Choroid plexus epithelial cell (primary cell): Measurements from ENCODE around the gene SLC12A1.
"Not testable (repeated sequence)": the region's sequence is repeated elsewhere in the genome, so short reads cannot be mapped to it uniquely, and the experiment has no call there.

Experiments
- DNase-seq: peaks from one replicate; pipeline ENCODE4 v3.0.0-alpha.2; 2010; ENCODE audit warnings: low read depth
- H3K4me3 ChIP-seq: 2 replicates; pipeline ENCODE4 v1.5.1; 2011; ENCODE audit warnings: low read depth, mild to moderate bottlenecking, control low read depth, low read length, moderate library complexity
- TF ChIP-seq, protein P1 (sequence below): conservative IDR thresholded peaks from 2 replicates; pipeline ENCODE4 v1.5.1; 2011; ENCODE audit warnings: low read depth, mild to moderate bottlenecking, control low read depth, inconsistent platforms, low read length, moderate library complexity

SLC12A1 gene

DNA sequence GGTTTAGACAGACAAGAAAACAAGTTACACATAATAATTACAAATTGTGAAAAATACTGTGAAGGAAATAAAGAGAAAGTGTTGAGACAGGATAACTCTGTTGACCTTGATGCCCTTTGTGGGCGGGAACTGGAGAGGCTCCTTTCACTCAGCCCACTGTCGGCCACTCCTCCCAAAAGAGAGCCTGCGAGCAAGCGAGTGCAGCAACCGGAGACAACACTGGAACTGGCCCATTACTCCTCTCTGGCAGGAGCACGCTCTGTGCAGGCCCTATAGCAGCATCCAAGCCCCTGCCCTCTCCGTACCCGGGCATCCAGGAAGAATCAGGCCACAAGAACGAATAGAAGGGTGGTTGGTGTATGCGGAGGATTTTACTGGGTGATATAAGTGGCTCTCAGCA lies 108.9 kb downstream of the SLC12A1 start:
- H3K4me3 ChIP-seq = no peak overlapping the region
- TF ChIP-seq, protein P1, sequence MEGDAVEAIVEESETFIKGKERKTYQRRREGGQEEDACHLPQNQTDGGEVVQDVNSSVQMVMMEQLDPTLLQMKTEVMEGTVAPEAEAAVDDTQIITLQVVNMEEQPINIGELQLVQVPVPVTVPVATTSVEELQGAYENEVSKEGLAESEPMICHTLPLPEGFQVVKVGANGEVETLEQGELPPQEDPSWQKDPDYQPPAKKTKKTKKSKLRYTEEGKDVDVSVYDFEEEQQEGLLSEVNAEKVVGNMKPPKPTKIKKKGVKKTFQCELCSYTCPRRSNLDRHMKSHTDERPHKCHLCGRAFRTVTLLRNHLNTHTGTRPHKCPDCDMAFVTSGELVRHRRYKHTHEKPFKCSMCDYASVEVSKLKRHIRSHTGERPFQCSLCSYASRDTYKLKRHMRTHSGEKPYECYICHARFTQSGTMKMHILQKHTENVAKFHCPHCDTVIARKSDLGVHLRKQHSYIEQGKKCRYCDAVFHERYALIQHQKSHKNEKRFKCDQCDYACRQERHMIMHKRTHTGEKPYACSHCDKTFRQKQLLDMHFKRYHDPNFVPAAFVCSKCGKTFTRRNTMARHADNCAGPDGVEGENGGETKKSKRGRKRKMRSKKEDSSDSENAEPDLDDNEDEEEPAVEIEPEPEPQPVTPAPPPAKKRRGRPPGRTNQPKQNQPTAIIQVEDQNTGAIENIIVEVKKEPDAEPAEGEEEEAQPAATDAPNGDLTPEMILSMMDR = no peak
- DNase-seq = no peak

DNA sequence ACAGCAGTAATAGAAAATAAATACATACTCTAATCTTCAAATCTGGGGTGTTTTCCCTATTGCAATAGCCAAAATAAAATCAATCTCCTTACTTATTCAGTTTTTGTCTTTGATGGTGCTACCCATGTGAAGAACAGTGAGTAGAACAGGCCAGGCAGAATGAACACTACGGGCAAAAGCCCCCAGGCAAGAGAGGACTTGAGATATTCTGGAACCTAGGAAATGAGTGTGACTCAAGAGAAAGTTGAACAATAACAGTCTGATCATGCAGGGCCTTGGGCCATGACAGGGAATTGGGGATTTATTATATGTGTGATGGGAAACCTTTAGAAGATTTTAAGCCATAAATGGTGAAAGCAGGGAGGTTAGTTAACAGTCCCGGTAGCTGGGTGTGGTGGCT lies 111.1 kb downstream of the SLC12A1 start:
- no peak overlapping the region for H3K4me3 ChIP-seq
- TF ChIP-seq, protein P1 = no peak
- no peak for DNase-seq

DNA sequence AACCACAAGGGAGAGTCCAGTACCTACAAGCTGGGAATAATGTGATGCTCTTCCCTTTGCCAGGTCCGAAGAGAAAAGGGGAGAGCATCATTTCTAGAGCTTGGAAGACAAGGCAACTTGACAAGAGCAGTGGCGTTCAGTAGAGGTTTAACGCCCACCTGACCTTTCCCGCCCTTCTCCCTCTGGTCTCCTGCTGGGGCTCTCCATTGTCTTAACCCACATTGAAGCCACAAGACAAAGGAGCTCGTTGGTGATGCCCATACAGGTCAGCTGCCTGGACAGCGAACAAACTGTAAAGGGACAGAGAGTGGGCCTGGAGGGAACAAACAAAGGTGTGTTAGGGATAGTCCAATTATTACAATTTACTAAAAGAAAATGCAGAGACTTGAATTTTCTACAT lies 112.0 kb downstream of the SLC12A1 start:
- TF ChIP-seq, protein P1 = no peak
- H3K4me3 ChIP-seq = no peak overlapping the region
- no peak for DNase-seq

DNA sequence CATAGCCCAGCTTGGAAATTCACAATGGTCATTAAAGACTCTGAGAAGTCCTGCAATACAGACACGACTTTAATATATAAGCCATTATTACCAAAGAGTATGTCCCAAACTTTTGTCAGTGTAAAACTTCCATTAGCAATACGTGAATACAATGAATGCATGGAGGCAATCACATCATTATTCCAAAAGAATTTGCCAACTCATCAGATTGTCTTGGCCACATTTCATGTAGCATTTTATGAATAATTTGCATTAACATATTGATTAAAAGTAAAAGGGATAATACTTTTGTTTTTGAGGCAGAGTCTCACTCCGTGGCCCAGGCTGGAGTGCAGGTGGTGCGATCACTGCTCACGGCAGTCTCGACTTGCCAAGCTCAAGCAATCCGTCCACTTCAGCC lies 117.2 kb downstream of the SLC12A1 start:
- no peak for DNase-seq
- no peak overlapping the region for H3K4me3 ChIP-seq
- TF ChIP-seq, protein P1 = no peak

DNA sequence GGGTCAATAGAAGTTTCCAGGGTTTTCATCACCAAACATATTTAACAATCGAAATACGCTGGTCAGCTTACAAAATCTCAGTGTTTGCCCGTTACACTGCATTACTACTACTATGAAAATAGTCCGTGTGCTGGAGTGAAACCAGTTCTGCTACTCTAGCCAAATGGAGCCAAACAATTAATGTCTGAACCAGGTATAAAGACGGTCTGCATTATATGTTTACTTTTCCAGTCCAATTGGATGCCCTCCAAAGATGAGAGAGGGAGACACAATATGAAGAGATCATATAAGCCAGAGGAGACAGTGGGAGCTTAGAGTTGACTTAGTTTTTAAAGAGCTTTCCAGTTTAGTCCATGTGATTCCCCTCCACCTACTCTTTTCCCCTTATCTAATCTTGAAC lies 118.8 kb downstream of the SLC12A1 start:
- no peak for DNase-seq
- TF ChIP-seq, protein P1 = no peak
- no peak overlapping the region for H3K4me3 ChIP-seq

DNA sequence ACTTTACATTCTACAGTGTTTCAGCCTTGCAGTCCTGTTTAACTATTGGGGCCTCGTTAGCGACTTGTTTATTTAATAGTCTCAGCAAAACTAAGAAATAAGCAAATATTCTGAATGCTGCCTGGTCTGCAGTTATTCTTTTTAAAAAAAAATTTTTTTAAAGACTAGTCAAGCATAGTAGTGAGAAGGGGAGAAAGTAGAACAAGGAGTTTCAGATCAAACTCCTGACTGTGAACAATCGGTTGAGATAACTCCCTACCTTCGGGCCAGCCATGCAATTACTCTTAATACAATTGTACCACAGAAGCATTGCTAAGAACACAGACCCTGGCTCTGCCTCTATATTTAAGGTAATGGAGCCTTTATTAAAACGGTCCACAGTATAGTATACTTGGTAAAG lies 119.3 kb downstream of the SLC12A1 start:
- no peak overlapping the region for H3K4me3 ChIP-seq
- no peak for DNase-seq
- TF ChIP-seq, protein P1 = no peak

DNA sequence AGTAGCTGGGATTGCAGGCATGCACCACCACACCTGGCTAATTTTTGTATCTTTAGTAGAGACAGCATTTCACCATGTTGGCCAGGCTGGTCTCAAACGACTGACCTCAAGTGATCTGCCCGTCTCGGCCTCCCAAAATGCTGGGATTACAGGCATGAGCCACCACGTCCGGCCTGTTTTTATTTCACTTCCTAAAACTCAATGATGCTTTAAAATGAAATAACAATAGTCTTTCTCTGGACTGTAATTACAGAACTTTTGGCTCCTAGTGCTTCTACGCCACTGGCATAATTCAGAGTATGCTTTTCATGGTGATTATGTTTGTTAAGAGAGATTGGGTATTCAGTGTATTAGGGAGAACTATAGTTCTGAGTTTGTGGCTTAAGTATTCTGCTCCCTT lies 120.1 kb downstream of the SLC12A1 start:
- not testable (repeated sequence) for DNase-seq

More for the DNA sequence above, 120.1 kb downstream of the SLC12A1 start:
- not testable (repeated sequence) for H3K4me3 ChIP-seq
